Epithelial cell of prostate (primary cell): Measurements from ENCODE around the gene ADAMTSL3.
"Not testable (repeated sequence)": the region's sequence is repeated elsewhere in the genome, so short reads cannot be mapped to it uniquely, and the experiment has no call there.

Source experiments
- DNase-seq: peaks from one replicate; pipeline ENCODE4 v3.0.0-alpha.2; 2011; ENCODE audit warnings: low read depth, low spot score
- H3K27ac ChIP-seq: fragments of 450-650 bp; 2 replicates; pipeline ENCODE4 v1.5.1; 2017; ENCODE audit warnings: mild to moderate bottlenecking

Gene ADAMTSL3

DNA sequence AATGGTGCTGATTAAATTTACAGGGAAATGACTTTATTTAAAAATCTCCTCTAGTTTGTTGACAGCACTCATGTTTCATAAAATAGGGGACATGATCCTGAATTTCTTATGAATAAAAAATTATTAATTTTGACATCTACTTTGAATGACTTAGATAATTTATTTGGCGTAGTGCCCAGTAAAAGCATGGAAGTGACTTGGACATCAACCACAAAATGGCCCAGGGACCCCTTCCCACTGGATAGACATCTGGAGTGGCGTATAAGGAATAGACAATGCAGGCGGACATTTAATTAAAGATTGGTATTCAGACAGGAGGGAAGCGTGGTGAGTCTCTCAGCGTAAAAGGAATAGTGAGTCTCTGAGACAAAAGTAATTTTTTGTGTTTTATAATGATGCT, 79.8 kb downstream of the ADAMTSL3 start:
- no peak for DNase-seq
- peak overlapping the region; percentile 92 for H3K27ac ChIP-seq

DNA sequence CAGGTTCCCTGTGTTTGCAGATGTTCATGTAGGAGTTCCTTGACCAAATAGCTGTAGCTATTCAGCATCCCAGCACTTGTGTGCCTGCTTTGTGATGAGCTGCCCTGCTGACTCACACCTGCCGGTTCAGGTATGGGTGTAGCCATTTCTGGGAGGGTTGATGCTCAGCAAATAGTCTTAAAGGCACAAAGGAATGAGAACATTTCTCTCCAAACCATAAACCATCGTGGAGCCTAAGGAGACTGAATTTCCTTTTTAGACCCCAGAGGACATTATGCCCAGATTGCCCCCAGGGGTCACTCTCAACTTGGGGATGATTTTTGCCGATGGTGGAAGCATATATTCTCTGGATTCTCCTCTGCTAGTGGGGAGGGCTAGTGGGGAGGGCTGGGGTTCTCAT, 80.6 kb downstream of the ADAMTSL3 start:
- DNase-seq, result peak; percentile 79
- peak overlapping the region; percentile 92 for H3K27ac ChIP-seq

DNA sequence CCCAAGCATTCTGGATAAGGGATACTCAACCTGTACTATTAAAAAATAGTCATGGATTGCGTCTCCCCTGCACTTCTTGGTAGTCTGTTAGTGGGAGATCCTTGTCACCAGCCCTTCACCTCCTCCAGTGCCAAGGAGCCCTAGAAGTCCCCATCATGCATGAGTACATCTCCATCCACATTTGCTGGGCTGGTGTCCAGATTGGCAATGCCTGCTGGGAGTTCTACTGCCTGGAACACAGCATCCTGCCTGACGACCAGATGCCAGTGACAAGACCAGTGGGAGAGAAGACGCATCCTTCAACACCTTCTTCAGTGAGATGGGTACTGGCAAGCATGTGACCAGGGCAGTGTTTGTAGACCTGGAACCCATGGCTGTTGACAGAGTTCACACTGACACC, 85.7 kb downstream of the ADAMTSL3 start:
- DNase-seq, result no peak
- H3K27ac ChIP-seq, result no peak overlapping the region

DNA sequence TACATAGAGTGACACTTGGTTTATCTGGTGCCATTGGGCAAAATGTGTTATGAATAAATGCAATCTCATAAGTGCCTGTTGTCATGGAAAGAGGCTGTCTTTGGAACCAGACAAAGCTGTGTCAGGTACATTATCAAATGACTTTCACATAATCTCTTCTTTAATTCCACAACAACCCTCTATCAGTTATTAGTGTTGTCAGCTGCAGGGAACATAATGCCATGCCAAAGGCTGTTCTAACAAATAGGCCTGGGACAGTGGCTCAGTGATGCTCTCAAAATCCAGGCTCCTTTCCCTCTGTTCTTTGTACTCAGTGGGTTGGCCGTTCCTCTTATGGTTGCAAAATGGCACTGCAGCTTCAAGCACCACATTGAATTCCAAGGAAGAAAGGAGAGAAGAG, 91.8 kb downstream of the ADAMTSL3 start:
- DNase-seq, result no peak
- H3K27ac ChIP-seq, result peak overlapping the region; percentile 65

DNA sequence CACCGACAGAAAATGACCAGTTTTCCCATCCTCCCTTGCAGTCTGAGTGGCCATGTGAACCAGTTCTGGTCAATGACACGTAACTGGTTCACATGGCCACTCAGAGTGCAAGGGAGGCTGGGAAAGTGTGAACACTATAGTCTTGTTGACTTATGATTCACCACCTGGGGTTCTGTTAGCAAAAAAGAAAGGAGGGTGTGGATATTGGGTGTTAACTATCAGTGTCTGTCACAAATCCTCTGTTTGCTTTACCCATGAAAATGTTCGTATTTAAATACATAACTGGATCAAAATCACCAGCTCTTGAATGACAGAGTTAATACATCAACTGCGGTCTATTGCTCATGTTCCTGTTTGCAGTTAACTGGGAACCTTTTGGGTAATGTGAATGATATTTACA, 92.3 kb downstream of the ADAMTSL3 start:
- DNase-seq, result peak; percentile 79
- peak overlapping the region; percentile 65 for H3K27ac ChIP-seq

DNA sequence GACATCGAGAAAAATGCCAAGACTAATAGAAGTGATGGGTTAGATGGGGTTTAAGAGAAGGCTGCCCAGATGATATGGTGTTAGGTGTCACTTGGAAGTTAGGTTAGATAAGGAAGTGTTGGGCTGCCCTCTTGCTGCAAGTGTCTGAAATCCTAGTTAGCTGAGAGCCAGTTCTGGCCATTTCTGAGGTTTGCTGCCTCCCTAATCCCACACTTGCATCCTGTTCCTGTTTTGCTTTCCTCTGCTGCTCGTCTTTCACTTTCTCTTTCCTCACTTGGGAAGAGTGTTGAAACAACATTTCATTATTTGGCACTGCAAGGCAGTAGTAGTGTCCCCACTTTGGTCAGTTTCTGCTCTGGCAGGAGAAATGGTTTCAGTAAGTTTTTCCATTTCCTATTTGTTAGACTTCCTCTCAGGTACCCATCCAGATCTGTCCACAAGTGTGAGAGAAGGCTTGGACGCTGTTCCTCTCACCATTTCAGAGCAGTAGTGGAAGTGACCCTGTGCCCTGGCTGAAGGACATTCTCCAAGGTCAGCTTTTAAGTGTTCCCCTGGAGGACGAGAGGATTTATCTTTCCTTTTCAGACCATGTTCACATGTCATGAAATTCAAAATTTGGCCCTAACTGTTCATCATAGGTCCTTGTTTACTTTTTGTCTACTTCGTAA, 93.3 kb downstream of the ADAMTSL3 start:
- no peak for DNase-seq
- H3K27ac ChIP-seq, result peak overlapping the region; percentile 65

DNA sequence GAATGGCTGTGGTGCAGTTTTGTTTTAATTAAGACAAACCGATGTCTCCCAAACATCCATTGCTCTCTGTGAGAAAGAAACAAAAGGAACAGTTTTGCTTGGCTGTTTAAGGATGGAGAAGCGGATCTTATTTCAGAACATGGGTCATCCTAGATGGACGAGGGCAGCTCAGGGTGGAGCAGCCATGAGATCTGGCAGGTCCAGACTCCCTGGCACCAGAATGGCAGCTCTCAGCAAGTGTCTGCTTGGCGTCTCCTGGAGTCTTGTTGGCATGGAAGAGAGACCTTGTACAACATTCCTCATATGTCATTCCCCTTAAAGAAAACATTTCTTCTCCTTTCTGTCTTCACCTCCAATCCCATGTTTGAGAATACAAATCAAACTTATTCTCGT, 93.8 kb downstream of the ADAMTSL3 start:
- DNase-seq, result no peak
- H3K27ac ChIP-seq, result no peak overlapping the region

DNA sequence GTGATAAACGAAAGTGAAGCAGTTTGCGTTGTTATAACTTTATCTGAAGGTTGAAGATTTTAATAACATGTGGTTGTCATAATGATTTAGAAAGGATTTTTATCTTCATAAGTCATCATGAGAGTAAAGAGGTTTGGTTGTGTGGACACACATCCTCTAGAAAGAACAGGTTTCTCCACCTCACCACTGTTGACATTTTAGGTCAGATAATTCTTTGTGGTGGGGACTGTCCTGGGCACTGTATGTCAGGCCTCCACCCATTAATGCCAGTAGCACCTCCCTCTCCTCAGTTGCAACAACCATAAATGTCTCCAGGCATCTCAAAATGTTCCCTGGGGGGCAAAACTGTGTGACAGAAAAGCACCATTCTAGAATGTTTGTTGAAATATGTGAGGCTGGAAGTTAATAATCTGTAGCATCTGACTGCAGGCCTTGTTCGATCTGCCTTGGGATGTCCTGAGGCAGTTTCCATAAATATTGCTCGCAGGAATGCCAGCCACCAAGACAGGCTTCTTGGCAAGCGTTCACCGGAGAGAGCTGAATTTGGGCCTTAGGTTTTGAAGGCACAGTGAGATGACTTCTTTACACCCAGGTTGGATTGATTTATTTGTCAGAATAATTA, 100.1 kb downstream of the ADAMTSL3 start:
- H3K27ac ChIP-seq, result peak overlapping the region; percentile 2
- peak; percentile 61 for DNase-seq

DNA sequence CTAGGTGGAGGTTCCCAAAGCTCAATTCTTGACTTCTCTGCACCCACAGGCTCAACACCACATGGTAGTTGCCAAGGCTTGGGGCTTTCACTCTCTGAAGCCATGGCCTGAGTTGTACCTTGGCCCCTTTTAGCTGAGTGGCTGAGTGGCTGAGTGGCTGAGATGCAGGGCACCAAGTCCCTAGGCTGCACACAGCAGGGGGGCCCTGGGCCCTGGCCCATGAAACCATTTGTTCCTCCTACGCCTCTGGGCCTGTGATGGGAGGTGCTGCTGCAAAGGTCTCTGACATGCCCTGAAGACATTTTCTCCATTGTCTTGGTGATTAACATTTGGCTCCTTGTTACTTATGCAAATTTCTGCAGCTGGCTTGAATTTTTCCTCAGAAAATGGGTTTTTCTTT, 103.4 kb downstream of the ADAMTSL3 start:
- DNase-seq, H3K27ac ChIP-seq: not testable (repeated sequence)

DNA sequence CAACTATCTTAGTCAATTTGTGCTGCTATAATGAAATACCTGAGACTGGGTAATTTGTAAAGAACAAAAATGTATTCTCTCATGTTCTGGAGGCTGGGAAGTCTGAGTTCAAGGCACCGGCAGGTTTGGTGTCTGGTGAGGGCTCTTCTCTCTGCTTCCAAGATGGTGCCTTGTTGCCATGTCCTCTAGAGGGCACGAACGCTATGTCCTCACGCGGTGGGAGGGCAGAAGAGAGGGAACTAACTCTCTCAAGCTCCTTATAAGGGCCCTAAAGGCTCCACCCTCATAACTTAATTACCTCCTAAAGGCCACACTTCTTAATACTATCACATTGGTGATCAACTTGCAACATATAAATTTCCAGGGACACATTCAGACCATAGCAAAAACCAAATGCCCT, 108.4 kb downstream of the ADAMTSL3 start:
- H3K27ac ChIP-seq, result no peak overlapping the region

DNA sequence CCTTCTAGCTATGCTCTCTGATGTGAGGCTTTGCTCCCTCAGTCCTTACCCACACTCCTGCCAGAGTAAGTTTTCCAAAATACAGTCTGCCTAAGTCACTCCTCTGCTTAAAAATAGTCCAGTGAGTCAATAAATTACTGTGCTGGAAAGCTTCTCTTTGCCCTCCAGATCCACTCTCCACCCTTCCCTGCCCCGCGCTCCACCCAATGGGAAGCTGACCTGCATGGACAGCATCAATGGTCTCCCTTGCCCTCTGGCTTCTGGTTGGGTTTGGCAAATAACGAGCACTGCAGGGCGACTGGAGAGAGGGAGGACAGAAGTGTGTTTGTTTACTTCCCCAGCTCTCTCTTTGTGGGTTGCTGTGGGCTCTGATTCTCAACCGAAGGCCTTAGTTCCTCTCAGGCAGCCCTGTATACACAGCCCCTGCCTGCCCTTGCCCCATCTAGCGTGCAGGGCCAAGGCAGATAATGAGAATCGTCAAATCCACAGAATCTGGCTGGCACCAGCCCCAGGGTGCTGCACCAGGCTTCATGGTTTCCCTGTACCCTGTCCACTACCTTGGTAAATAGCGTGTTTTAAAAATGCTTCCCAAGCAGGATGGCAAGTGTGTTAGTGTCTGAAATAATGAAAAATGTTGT, 110.4 kb downstream of the ADAMTSL3 start:
- DNase-seq, result no peak
- H3K27ac ChIP-seq, result no peak overlapping the region

More for the DNA sequence above, 108.4 kb downstream of the ADAMTSL3 start:
- DNase-seq, result no peak

DNA sequence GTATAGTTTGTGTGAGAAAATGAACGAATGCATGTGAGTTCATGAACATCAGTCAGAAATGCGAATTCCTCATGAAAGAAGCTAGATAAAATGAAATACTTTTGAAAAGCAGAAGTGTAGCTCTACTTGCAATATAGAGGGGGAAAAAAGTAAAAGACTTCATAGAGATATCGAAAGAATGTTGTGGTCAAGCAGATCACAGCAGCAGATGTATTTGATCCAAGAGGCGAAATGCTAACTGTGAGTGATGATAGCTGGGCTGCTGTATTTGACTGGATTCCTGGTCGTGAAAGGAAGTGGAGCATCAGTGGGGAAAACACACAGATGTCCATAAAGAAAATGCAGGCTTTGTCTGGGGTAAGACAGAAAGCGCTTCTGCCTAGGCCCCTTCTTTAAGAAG, 112.4 kb downstream of the ADAMTSL3 start:
- no peak for DNase-seq
- no peak overlapping the region for H3K27ac ChIP-seq

DNA sequence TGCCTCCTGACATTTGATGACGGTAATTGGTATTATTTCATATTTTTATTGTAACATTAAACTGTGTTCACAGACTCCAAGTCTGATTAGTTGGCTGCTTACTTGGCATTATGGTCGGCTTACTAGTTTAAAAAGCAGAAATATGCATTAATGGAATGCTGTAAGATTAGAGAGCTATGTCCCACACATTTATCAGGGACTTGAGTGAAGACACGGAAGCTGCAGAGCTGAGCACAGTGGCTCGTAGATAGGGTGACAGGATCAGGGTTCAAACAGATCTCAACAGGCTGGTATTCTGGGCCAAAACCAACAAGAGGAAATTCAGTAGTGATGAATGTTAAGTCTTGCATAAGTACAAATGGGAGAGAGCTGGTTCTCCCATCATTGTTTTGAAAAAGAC, 113.8 kb downstream of the ADAMTSL3 start:
- no peak for DNase-seq

DNA sequence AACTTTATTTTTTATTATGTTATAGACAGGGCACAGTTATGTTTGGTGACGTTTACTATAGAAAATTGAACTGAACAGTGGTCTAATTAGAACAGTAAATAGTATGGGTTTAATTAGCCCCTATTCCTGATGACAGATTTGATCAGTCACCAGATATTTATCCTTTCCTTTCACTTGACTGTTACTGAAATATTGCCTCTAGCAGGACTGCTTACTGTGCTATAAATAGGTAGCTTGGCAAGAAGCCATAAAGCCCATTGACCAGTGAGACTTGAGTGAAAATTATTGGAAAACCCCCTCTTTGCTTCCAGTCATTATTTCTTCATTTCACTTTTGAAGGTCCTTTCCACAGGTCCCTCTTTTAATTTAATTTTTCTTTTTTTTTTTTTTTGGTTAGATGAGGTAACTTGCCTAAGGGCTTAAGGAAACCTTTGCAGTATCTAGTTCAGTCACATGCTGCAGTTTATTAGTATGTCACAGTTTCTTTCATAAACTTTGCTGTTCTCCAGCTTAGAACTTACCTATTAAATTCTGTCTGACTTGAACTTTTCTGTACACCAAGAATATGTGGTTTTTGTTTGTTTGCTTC, 115.6 kb downstream of the ADAMTSL3 start:
- peak; percentile 29 for DNase-seq
- H3K27ac ChIP-seq, result no peak overlapping the region

More for the DNA sequence above, 113.8 kb downstream of the ADAMTSL3 start:
- H3K27ac ChIP-seq, result no peak overlapping the region

DNA sequence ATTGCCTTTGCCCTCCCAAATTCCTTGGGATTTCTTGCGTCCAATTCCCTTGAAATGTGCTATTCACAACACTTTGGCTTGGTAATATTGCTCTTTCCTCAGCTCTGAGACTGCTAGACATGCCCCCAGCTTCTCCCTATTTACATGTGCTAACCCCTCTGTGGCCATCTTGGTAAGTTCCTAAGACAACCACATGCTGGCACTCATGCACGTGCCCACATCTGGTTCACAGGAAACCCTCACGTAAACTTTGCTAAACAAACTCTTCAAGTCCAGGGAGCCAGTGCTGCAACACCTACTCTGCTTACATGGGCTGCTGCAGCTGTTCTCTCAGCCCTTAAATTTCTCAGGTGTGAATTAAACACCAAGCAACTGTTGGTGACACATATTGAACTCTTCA, 121.8 kb downstream of the ADAMTSL3 start:
- no peak overlapping the region for H3K27ac ChIP-seq
- no peak for DNase-seq

DNA sequence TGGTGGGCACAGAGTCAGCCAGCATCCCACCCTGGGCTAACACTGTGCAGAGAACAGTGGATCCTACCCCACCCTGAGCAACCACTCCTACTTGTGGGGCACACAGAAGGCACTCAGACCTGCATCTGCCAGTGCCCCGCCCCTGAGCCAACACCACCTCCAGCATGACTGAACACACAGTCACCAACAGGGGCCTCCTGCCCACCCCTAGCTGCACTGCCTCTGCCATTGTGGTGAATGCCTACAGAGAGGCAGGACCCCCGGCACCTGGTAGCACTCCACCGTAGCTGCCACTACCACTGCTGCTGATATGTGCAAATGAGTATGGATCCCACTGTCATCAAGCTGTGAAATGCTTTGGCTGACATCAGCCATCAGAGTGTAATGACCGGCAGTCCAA, 123.1 kb downstream of the ADAMTSL3 start:
- DNase-seq, result no peak
- no peak overlapping the region for H3K27ac ChIP-seq

DNA sequence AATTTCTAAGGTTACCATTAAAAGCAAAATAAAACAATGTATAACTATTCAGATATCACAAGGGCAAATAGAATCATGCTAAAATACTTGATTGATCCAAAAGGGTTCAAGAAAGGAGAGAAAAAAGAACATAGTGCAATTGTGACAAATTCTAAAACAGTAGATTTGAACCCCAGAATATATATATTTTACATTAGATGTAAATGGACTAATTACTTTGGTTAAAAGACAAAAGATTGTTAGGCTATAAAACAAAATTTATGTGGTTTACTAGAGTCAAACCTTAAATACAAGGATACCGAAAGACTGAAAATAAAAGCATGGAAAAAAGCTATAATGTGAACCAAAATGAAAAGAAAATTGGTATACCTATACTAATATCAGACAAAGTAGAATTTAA, 129.3 kb downstream of the ADAMTSL3 start:
- no peak overlapping the region for H3K27ac ChIP-seq
- DNase-seq, result no peak

DNA sequence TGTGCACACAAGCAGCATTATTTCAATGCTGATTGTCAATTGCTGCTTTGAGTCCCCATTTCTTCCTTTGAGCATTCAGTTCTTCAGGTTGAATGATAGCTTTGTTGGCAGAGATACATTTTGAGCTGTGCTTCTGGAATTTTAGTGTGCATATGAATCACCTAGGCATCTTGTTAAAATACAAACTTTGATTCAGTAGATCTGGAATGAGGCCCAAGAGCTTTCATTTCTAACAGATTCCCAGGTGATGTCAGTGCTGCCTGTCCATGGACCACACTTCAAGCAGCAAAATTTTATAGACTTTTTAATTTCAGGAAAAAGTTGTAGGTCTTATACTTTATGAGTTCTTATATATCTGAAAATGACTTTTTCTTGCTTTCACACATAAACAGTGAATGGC, 131.1 kb downstream of the ADAMTSL3 start:
- H3K27ac ChIP-seq, result no peak overlapping the region
- peak; percentile 66 for DNase-seq

DNA sequence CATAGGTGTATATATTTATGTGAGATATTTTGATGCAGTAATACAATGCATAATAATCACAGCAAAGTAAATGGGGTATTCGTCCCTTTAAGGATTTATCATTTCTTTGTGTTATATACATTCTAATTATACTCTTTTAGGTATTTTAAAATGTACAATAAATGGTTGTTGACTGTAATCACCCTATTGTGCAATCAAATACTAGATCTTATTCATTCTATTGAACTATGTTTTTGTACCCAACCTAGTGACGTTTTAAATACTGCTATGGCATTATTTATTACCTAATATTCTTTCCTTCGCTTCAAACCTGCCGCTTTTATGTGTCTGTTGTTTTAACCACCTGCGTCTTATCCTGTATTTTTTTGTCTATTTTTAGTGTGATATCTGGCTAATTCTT, 132.4 kb downstream of the ADAMTSL3 start:
- DNase-seq, result no peak
- no peak overlapping the region for H3K27ac ChIP-seq

DNA sequence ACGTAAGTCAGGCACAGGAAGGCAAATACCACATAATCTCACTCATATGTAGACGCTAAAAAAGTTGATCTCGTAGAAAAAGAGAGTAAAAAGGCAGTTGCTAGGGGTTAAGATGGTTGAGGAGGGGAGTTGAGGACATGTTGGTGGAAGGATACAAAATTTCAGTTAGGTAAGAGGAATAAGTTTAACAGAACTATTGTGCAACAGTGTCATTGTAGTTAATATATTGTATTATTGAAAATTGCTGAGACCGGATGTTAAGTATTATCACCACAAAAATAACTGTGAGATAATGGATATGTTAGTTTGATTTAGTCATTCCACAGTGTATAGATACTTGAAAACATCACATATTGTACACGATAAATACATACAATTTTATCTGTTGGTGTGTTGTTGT, 139.1 kb downstream of the ADAMTSL3 start:
- DNase-seq, result no peak
- H3K27ac ChIP-seq, result no peak overlapping the region

DNA sequence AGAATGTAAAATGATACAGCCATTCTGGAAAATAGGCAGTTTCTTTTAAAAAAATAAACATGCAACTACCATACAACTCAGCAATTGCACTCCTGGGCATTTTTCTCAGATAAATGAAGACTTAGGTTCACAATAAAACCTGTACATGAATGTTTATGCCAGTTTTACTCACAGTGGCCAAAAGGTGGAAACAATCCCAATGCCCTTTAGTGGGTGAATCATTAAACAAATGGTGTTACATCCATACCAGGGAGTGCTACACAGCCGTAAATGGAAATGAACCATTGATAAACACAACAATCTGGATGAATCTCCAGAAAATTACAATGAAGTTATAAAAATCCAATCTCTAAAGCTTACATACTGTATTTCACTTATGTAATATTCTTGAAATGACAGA, 140.3 kb downstream of the ADAMTSL3 start:
- DNase-seq, result no peak
- no peak overlapping the region for H3K27ac ChIP-seq
